HEK293 (cell line): ENCODE results near the gene TMEM212.

Experiments
- CTCF ChIA-PET: fragments of 350-600 bp; formaldehyde crosslinking; extraction: SDS; loops from one replicate; lab custom pipeline; 2021; ENCODE audit warnings: antibody characterized with exemption; lab: Yijun Ruan, JAX
- POLR2A ChIA-PET: fragments of 300-600 bp; formaldehyde crosslinking; extraction: SDS; loops from one replicate; lab custom pipeline; 2020; ENCODE audit warnings: antibody characterized with exemption, inconsistent platforms; lab: Yijun Ruan, JAX
- H3K27ac ChIP-seq: fragments of 200-500 bp; sonication (Bioruptor generic); 2 replicates; pipeline ENCODE4 v1.5.1; 2014; ENCODE audit warnings: low read depth, low read length, control low read depth, inconsistent platforms; ENCODE audit errors: extremely low read depth
- H3K36me3 ChIP-seq, 2 experiments: fragments of 200-500 bp in 1 of 2; sonication (Bioruptor generic) in 1 of 2; 1 replicate in 1 of 2; 2 replicates in 1 of 2; pipeline ENCODE4 v1.5.1; 2014 to 2017; ENCODE audit warnings: inconsistent platforms in 2 of 2, low read length in 2 of 2; ENCODE audit not compliant: control insufficient read depth in 2 of 2, insufficient read depth in 1 of 2
- H3K4me1 ChIP-seq: fragments of 200-500 bp; sonication (Bioruptor generic); 2 replicates; pipeline ENCODE4 v1.5.1; 2014; ENCODE audit warnings: mild to moderate bottlenecking, low read length, inconsistent platforms; ENCODE audit not compliant: control insufficient read depth, insufficient read depth
- H3K4me3 ChIP-seq: 2 replicates; pipeline ENCODE4 v1.5.1; 2011; ENCODE audit warnings: low read depth, mild to moderate bottlenecking, control low read depth, low read length, moderate library complexity
- H3K9me3 ChIP-seq: fragments of 200-500 bp; sonication (Bioruptor generic); 2 replicates; pipeline ENCODE4 v1.5.1; 2014; ENCODE audit warnings: low read depth, low read length, inconsistent platforms; ENCODE audit not compliant: control insufficient read depth, insufficient read depth
- GFI1B ChIP-seq: fragments of 450-650 bp; formaldehyde crosslinking; IDR thresholded peaks from 2 replicates; pipeline ENCODE4 v1.5.1; 2016; ENCODE audit warnings: missing biosample characterization, missing genetic modification characterization
- GLIS2 ChIP-seq: fragments of 450-650 bp; formaldehyde crosslinking; IDR thresholded peaks from 2 replicates; pipeline ENCODE4 v1.5.1; 2016; ENCODE audit warnings: missing biosample characterization, missing genetic modification characterization
- HOXA7 ChIP-seq: sonication (generic); formaldehyde crosslinking; IDR thresholded peaks from 2 replicates; pipeline ENCODE4 v1.8.1; 2022; ENCODE audit warnings: missing genetic modification reagents, borderline replicate concordance
- OSR2 ChIP-seq: fragments of 450-650 bp; formaldehyde crosslinking; IDR thresholded peaks from 2 replicates; pipeline ENCODE4 v1.5.1; 2016; ENCODE audit warnings: missing biosample characterization, missing genetic modification characterization
- SCRT2 ChIP-seq: fragments of 450-650 bp; formaldehyde crosslinking; IDR thresholded peaks from 2 replicates; pipeline ENCODE4 v1.5.1; 2016; ENCODE audit warnings: missing biosample characterization, missing genetic modification characterization
- YY2 ChIP-seq: fragments of 450-650 bp; formaldehyde crosslinking; IDR thresholded peaks from 2 replicates; pipeline ENCODE4 v1.5.1; 2016; ENCODE audit warnings: missing biosample characterization, missing genetic modification characterization
- ZNF112 ChIP-seq: fragments of 450-650 bp; formaldehyde crosslinking; IDR thresholded peaks from 2 replicates; pipeline ENCODE4 v1.5.0; 2017; ENCODE audit warnings: missing biosample characterization, missing genetic modification characterization
- ZNF24 ChIP-seq: fragments of 450-650 bp; formaldehyde crosslinking; IDR thresholded peaks from 2 replicates; pipeline ENCODE4 v1.5.1; 2016; ENCODE audit warnings: missing biosample characterization, missing genetic modification characterization
- ZNF292 ChIP-seq: fragments of 450-650 bp; formaldehyde crosslinking; IDR thresholded peaks from 2 replicates; pipeline ENCODE4 v1.5.1; 2016; ENCODE audit warnings: low read depth, missing biosample characterization, missing genetic modification characterization, borderline replicate concordance
- ZNF311 ChIP-seq: fragments of 450-650 bp; formaldehyde crosslinking; IDR thresholded peaks from 2 replicates; pipeline ENCODE4 v1.5.1; 2017; ENCODE audit warnings: missing biosample characterization, missing genetic modification characterization, borderline replicate concordance
- ZNF48 ChIP-seq: fragments of 450-650 bp; formaldehyde crosslinking; IDR thresholded peaks from 2 replicates; pipeline ENCODE4 v1.5.1; 2016; ENCODE audit warnings: missing biosample characterization, missing genetic modification characterization
- ZNF544 ChIP-seq: fragments of 450-650 bp; formaldehyde crosslinking; IDR thresholded peaks from 2 replicates; pipeline ENCODE4 v1.5.0; 2017; ENCODE audit warnings: missing biosample characterization, missing genetic modification characterization
- ZNF571 ChIP-seq: fragments of 450-650 bp; formaldehyde crosslinking; IDR thresholded peaks from 2 replicates; pipeline ENCODE4 v1.5.0; 2017; ENCODE audit warnings: missing biosample characterization, missing genetic modification characterization
- ZNF623 ChIP-seq: fragments of 450-650 bp; formaldehyde crosslinking; IDR thresholded peaks from 2 replicates; pipeline ENCODE4 v1.5.1; 2016; ENCODE audit warnings: missing biosample characterization, missing genetic modification characterization
- ZNF654 ChIP-seq: fragments of 450-650 bp; formaldehyde crosslinking; IDR thresholded peaks from 2 replicates; pipeline ENCODE4 v1.5.1; 2016; ENCODE audit warnings: low read depth, missing biosample characterization, missing genetic modification characterization
- ZNF670 ChIP-seq: fragments of 450-650 bp; formaldehyde crosslinking; IDR thresholded peaks from 2 replicates; pipeline ENCODE4 v1.5.1; 2016; ENCODE audit warnings: missing biosample characterization, missing genetic modification characterization, low read depth
- ZNF785 ChIP-seq: fragments of 450-650 bp; formaldehyde crosslinking; IDR thresholded peaks from 2 replicates; pipeline ENCODE4 v1.5.1; 2016; ENCODE audit warnings: missing biosample characterization, missing genetic modification characterization
- TF ChIP-seq, protein P1 (sequence below): fragments of 450-650 bp; formaldehyde crosslinking; IDR thresholded peaks from 2 replicates; pipeline ENCODE4 v1.5.1; 2016; ENCODE audit warnings: missing biosample characterization, missing genetic modification characterization
- TF ChIP-seq, protein P2 (sequence below): fragments of 450-650 bp; formaldehyde crosslinking; IDR thresholded peaks from 2 replicates; pipeline ENCODE4 v1.5.1; 2016; ENCODE audit warnings: missing biosample characterization, missing genetic modification characterization
- TF ChIP-seq, protein P3 (sequence below): fragments of 450-650 bp; formaldehyde crosslinking; IDR thresholded peaks from 2 replicates; pipeline ENCODE4 v1.5.1; 2016; ENCODE audit warnings: missing biosample characterization, missing genetic modification characterization
- TF ChIP-seq, protein P4 (sequence below): fragments of 450-650 bp; formaldehyde crosslinking; IDR thresholded peaks from 2 replicates; pipeline ENCODE4 v1.5.1; 2016; ENCODE audit warnings: missing biosample characterization, missing genetic modification characterization
- TF ChIP-seq, protein P5 (sequence below): fragments of 450-650 bp; formaldehyde crosslinking; IDR thresholded peaks from 2 replicates; pipeline ENCODE4 v1.5.1; 2017; ENCODE audit warnings: missing biosample characterization, mild to moderate bottlenecking, missing genetic modification characterization, moderate library complexity

TMEM212 gene

DNA sequence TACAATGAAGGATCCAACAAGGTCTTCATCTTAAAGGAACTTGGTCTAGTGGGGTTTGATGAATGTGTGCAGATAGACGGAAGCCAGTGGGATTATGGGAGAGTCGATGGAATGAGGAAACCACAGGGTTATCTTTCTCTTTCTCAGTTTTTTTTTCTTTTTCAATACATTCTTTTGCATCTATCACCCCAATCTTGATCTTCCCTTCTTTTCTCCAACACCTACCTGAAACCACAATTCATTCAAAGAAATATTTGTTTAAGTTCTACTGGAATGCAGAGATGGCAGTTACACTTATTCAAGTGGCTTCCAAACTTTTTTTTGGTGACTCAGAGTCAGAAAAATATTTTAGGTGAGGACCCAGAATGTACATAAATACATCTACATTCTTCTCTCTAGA, 1.7 kb downstream of the TMEM212 start (continued):
- TF ChIP-seq, protein P1, sequence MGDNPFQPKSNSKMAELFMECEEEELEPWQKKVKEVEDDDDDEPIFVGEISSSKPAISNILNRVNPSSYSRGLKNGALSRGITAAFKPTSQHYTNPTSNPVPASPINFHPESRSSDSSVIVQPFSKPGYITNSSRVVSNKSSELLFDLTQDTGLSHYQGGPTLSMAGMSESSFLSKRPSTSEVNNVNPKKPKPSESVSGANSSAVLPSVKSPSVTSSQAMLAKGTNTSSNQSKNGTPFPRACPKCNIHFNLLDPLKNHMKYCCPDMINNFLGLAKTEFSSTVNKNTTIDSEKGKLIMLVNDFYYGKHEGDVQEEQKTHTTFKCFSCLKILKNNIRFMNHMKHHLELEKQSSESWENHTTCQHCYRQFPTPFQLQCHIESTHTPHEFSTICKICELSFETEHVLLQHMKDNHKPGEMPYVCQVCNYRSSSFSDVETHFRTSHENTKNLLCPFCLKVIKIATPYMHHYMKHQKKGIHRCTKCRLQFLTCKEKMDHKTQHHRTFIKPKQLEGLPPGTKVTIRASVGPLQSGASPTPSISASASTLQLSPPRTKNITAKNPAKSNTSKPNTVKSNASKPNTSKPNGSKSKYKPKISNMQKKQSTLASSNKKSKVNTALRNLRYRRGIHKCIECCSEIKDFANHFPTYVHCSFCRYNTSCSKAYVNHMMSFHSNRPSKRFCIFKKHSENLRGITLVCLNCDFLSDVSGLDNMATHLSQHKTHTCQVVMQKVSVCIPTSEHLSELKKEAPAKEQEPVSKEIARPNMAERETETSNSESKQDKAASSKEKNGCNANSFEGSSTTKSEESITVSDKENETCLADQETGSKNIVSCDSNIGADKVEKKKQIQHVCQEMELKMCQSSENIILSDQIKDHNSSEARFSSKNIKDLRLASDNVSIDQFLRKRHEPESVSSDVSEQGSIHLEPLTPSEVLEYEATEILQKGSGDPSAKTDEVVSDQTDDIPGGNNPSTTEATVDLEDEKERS: no peak
- TF ChIP-seq, all 188 proteins: peak for 0

DNA sequence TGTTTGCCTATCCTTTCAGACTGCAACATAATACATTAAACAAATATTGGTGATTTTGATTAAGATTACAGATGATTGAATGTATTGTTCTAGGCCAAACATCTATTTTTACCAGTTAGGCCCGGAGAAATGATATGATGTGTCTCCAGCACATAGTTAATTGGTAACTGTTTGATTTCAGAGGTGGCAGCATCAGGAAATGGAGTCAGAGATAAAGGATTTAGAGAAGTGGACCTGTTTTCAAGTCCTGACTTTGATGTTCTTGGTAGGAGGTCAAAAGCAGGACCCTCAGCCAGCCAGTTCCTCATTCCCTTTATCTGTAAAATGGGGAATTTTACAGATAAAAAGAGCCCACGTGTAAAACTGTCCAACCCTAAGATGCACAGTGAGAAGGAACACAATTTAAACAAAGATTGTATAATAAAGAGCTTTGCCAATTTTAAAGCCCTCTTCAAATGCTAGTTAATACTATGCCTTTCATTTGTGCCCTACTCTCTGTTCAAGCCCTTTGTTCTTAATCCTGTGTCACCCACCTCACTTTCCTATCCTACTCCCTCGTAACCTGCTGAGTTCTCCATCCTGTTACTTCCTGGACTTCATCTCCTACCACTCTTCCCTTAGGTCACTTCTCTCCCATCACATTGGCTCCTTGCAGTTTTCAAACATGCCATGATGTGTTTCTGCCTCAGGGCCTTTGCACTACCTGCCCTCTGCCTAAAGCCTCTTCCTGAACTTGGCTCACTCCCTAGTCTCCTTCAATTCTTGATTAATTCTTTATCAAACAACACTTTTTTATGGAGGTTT, 2.5 kb downstream of the TMEM212 start:
- TF ChIP-seq ZNF623 (tag by site-specific recombination): peak; percentile 91
- TF ChIP-seq, protein P2, sequence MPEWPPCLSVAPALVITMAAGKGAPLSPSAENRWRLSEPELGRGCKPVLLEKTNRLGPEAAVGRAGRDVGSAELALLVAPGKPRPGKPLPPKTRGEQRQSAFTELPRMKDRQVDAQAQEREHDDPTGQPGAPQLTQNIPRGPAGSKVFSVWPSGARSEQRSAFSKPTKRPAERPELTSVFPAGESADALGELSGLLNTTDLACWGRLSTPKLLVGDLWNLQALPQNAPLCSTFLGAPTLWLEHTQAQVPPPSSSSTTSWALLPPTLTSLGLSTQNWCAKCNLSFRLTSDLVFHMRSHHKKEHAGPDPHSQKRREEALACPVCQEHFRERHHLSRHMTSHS (tag by site-specific recombination): no peak
- no peak overlapping the region for H3K4me3 ChIP-seq
- no peaks in the 10 kb centered on the region for H3K9me3 ChIP-seq
- CTCF ChIA-PET: interaction anchor here (0.5 kb wide), 1 partner anchor 478 kb away, joined by 3 read pairs; no protein-coding TSS in a partner anchor
- POLR2A ChIA-PET: no interaction called here
- no peak overlapping the region for H3K27ac ChIP-seq
- no peaks in the 10 kb centered on the region for H3K36me3 ChIP-seq
- no peaks in the 10 kb centered on the region for H3K4me1 ChIP-seq

DNA sequence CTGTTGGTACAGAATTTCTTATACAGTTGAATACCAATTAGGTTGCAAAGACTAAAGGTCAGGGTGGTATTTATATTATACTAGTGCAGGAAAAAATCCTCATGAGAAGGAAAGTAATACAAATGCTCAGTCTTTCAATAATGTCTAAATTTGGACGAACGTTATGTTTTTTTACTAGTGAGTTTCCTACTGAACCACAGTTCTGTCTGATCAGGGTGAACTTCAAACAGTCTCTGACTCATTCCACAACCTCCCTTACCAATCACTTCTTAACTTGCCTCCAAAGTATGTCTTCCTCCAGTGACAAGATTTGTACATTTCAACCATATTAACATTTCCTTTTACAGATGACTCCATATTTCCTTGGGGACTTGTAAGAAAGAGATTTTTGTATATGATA, 3.4 kb downstream of the TMEM212 start:
- ChIA-PET POLR2A (no interaction called here), CTCF (no interaction called here)
- H3K27ac ChIP-seq: no peak overlapping the region
- H3K9me3 ChIP-seq: no peaks in the 10 kb centered on the region
- no peaks in the 10 kb centered on the region for H3K4me1 ChIP-seq
- H3K36me3 ChIP-seq: no peaks in the 10 kb centered on the region
- H3K4me3 ChIP-seq: no peak overlapping the region
- no peak for TF ChIP-seq ZNF112 (tag by site-specific recombination)
- no peak for TF ChIP-seq YY2 (tag by site-specific recombination)
- no peak for TF ChIP-seq ZNF670 (tag by site-specific recombination)
- TF ChIP-seq ZNF48 (tag by site-specific recombination): no peak
- no peak for TF ChIP-seq ZNF785 (tag by site-specific recombination)
- TF ChIP-seq, protein P3, sequence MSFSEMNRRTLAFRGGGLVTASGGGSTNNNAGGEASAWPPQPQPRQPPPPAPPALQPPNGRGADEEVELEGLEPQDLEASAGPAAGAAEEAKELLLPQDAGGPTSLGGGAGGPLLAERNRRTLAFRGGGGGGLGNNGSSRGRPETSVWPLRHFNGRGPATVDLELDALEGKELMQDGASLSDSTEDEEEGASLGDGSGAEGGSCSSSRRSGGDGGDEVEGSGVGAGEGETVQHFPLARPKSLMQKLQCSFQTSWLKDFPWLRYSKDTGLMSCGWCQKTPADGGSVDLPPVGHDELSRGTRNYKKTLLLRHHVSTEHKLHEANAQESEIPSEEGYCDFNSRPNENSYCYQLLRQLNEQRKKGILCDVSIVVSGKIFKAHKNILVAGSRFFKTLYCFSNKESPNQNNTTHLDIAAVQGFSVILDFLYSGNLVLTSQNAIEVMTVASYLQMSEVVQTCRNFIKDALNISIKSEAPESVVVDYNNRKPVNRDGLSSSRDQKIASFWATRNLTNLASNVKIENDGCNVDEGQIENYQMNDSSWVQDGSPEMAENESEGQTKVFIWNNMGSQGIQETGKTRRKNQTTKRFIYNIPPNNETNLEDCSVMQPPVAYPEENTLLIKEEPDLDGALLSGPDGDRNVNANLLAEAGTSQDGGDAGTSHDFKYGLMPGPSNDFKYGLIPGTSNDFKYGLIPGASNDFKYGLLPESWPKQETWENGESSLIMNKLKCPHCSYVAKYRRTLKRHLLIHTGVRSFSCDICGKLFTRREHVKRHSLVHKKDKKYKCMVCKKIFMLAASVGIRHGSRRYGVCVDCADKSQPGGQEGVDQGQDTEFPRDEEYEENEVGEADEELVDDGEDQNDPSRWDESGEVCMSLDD (tag by site-specific recombination): no peak
- no peak for TF ChIP-seq GFI1B (tag by site-specific recombination)
- no peak for TF ChIP-seq SCRT2 (tag by site-specific recombination)
- TF ChIP-seq ZNF654 (tag by site-specific recombination): no peak
- TF ChIP-seq OSR2 (tag by site-specific recombination): no peak
- no peak for TF ChIP-seq GLIS2 (tag by site-specific recombination)
- no peak for TF ChIP-seq ZNF311 (tag by site-specific recombination)
- TF ChIP-seq ZNF571 (tag by site-specific recombination): no peak
- no peak for TF ChIP-seq HOXA7 (CRISPR knock-in tag)
- TF ChIP-seq ZNF24: no peak
- no peak for TF ChIP-seq ZNF544 (tag by site-specific recombination)
- no peak for TF ChIP-seq ZNF292 (tag by site-specific recombination)
- TF ChIP-seq, protein P4, sequence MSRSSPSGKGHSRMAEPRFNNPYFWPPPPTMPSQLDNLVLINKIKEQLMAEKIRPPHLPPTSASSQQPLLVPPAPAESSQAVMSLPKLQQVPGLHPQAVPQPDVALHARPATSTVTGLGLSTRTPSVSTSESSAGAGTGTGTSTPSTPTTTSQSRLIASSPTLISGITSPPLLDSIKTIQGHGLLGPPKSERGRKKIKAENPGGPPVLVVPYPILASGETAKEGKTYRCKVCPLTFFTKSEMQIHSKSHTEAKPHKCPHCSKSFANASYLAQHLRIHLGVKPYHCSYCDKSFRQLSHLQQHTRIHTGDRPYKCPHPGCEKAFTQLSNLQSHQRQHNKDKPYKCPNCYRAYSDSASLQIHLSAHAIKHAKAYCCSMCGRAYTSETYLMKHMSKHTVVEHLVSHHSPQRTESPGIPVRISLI (tag by site-specific recombination): no peak
- TF ChIP-seq, protein P5, sequence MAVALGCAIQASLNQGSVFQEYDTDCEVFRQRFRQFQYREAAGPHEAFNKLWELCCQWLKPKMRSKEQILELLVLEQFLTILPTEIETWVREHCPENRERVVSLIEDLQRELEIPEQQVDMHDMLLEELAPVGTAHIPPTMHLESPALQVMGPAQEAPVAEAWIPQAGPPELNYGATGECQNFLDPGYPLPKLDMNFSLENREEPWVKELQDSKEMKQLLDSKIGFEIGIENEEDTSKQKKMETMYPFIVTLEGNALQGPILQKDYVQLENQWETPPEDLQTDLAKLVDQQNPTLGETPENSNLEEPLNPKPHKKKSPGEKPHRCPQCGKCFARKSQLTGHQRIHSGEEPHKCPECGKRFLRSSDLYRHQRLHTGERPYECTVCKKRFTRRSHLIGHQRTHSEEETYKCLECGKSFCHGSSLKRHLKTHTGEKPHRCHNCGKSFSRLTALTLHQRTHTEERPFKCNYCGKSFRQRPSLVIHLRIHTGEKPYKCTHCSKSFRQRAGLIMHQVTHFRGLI (tag by site-specific recombination): no peak
